Tibial nerve (tissue), 4 donors: ENCODE measurements around the gene ST14. TPM values are rescaled to one million over a fixed set of nuclear protein-coding genes. Genes with fewer than 3 reads are reported as not detected.

Experiments used
- DNase-seq, 2 donors: peaks; one replicate each; pipeline ENCODE4 v3.0.0-alpha.2; 2019; ENCODE audit warnings: low spot score in 2 of 2
- H3K27ac ChIP-seq, 4 donors: fragments of 200-600 bp; sonication (generic) in 3 of 4; one replicate each; pipeline ENCODE4 v1.5.1; 2017 to 2019; ENCODE audit warnings: mild to moderate bottlenecking in 1 of 4
- H3K27me3 ChIP-seq, 2 donors: fragments of 200-600 bp; sonication (generic) in 1 of 2; one replicate each; pipeline versions ENCODE4 v1.5.1 to v1.6.0; 2017 to 2019
- H3K36me3 ChIP-seq, 3 donors: fragments of 200-600 bp; sonication (generic); one replicate each; pipeline ENCODE4 v1.5.1; 2018 to 2019
- H3K4me1 ChIP-seq, 4 donors: fragments of 200-600 bp; sonication (generic) in 3 of 4; one replicate each; pipeline ENCODE4 v1.5.1; 2017 to 2019
- H3K4me3 ChIP-seq, 4 donors: fragments of 200-600 bp; sonication (generic) in 3 of 4; one replicate each; pipeline ENCODE4 v1.5.1; 2017 to 2019; ENCODE audit warnings: mild to moderate bottlenecking in 1 of 4, moderate library complexity in 1 of 4
- H3K9me3 ChIP-seq, 4 donors: fragments of 200-600 bp; sonication (generic) in 3 of 4; one replicate each; pipeline ENCODE4 v1.5.1; 2017 to 2019
- EP300 ChIP-seq, 2 donors: sonication (generic); formaldehyde crosslinking; IDR thresholded peaks; one replicate each; pipeline ENCODE4 v1.6.1; 2017; ENCODE audit warnings: antibody characterized with exemption in 2 of 2, mild to moderate bottlenecking in 1 of 2
- POLR2A ChIP-seq, 2 donors: fragments of 450-650 bp; IDR thresholded peaks; one replicate each; pipeline ENCODE4 v1.6.1; 2017; ENCODE audit warnings: antibody characterized with exemption in 2 of 2, mild to moderate bottlenecking in 2 of 2, moderate library complexity in 2 of 2
- WGBS, 2 donors: methylation state at CpG; one replicate each; pipeline ENCODE4 v1.1.5; 2018; 5-methylcytosine and 5-hydroxymethylcytosine counted together
- total RNA-seq, 4 donors: library from RNA; depleted of rRNA; stranded (reverse); fragments of >200 nt; gene quantifications; one replicate each; pipeline ENCODE4 v1.1.0, GENCODE V29; 2016
- TF ChIP-seq, protein P1 (sequence below), 5 experiments: fragments of 200-600 bp in 3 of 5; fragments of 450-650 bp in 2 of 5; sonication (generic) in 3 of 5; IDR thresholded peaks; one replicate each; pipeline ENCODE4 v1.5.1; 2016 to 2019; ENCODE audit warnings: antibody characterized with exemption in 5 of 5, mild to moderate bottlenecking in 3 of 5, moderate library complexity in 2 of 5

The ST14 gene
- total RNA-seq, 4 donors from 2014 or later = 1.5 to 10.8 (median 2.6) TPM

DNA sequence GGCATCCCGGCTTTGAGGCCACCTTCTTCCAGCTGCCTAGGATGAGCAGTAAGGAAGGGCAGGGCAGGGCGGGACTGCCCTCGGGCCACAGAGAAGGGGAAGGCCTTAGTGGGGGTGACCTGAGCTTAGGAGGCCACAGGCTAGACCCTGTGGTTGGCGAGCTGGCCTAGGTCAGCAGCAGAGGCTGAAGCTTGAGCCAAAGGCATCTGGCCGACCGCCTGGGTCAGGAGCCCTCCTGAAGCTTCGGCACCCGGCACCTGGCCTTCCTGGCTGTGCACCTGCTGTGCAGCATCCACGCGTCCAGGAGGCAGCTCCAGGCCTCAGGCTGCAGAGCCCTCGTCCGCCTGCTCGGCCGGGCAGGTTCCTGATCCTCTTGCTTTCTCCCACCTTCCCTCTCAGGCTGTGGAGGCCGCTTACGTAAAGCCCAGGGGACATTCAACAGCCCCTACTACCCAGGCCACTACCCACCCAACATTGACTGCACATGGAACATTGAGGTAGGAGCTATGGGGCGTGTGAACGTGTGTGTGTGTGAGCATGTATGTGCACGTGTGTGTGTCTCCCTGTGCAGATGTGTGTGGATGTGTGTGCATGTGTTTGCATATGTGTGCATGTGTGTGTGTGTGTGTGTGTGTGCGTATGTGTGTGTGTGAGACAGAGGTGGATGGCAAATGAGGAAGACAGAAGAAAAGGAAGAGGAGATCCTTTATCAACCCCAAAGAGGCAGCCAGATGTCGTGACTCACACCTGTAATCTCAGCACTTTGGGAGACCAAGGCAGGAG, 34.9 kb downstream of the ST14 start:
- WGBS, 2 donors = 92 to 94% methylated on average over 16 to 20 of the region's 21 CpGs
- Histone ChIP-seq H3K4me1 (no peaks in the 10 kb centered on the region), H3K27ac (no peak overlapping the region), H3K4me3 (no peak overlapping the region), H3K9me3 (no peaks in the 10 kb centered on the region), H3K36me3 (no peaks in the 10 kb centered on the region), H3K27me3 (no peaks in the 10 kb centered on the region)
- TF ChIP-seq, protein P1, sequence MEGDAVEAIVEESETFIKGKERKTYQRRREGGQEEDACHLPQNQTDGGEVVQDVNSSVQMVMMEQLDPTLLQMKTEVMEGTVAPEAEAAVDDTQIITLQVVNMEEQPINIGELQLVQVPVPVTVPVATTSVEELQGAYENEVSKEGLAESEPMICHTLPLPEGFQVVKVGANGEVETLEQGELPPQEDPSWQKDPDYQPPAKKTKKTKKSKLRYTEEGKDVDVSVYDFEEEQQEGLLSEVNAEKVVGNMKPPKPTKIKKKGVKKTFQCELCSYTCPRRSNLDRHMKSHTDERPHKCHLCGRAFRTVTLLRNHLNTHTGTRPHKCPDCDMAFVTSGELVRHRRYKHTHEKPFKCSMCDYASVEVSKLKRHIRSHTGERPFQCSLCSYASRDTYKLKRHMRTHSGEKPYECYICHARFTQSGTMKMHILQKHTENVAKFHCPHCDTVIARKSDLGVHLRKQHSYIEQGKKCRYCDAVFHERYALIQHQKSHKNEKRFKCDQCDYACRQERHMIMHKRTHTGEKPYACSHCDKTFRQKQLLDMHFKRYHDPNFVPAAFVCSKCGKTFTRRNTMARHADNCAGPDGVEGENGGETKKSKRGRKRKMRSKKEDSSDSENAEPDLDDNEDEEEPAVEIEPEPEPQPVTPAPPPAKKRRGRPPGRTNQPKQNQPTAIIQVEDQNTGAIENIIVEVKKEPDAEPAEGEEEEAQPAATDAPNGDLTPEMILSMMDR (IDR thresholded peaks at IDR 0.05) = no peak
- no peak for TF ChIP-seq EP300 (IDR thresholded peaks at IDR 0.05)
- no peak for DNase-seq

DNA sequence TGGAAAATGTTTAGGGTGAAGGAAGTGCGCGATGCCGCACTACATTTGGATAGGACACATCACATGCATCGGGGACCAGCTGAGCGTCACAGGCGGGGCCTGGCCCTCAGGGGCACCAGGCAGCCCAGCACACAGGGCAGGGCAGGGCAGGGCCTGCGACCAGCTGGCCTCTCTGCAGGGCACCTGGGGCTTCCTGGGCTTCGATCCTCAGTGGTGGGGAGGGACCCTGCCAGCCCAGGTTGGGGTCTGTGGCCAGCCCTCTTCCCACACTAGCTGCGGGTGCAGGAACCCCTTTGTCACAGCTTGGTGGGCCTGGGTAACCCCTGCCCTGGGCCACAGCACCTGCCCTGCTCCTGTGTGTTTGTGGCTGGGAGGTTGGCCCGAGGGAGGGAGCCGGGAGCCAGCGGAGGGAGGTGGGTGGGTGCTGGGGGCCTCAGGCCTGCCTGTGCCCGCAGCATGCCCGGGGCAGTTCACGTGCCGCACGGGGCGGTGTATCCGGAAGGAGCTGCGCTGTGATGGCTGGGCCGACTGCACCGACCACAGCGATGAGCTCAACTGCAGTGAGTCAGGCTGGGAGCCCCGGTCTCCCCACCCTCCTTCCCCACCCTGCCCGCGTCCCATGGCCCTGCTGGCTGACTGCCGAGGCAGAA, 37.9 kb downstream of the ST14 start:
- Histone ChIP-seq H3K36me3 (no peaks in the 10 kb centered on the region), H3K9me3 (no peaks in the 10 kb centered on the region), H3K4me3 (no peak overlapping the region), H3K27ac (no peak overlapping the region), H3K27me3 (no peaks in the 10 kb centered on the region), H3K4me1 (no peaks in the 10 kb centered on the region)
- DNase-seq = no peak
- 76 to 85% methylated on average over 19 to 27 of the region's 27 CpGs for WGBS, 2 donors
- TF ChIP-seq EP300 (IDR thresholded peaks at IDR 0.05) (no peak), POLR2A (IDR thresholded peaks at IDR 0.05) (no peak)
- TF ChIP-seq, protein P1 (IDR thresholded peaks at IDR 0.05) = no peak

DNA sequence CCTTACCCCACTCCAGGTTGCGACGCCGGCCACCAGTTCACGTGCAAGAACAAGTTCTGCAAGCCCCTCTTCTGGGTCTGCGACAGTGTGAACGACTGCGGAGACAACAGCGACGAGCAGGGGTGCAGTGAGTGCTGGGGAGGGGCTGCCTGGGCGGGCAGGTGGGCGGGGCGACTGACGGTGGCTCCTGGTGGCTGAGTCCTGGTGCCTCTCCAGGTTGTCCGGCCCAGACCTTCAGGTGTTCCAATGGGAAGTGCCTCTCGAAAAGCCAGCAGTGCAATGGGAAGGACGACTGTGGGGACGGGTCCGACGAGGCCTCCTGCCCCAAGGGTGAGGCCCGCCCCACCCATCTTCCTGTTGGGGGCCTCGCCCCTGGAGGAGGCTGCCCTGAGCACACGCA, 38.7 kb downstream of the ST14 start:
- H3K27ac ChIP-seq = no peak overlapping the region
- WGBS, 2 donors = 78 to 84% methylated on average over 13 to 22 of the region's 22 CpGs
- H3K36me3 ChIP-seq = no peaks in the 10 kb centered on the region
- no peak overlapping the region for H3K4me3 ChIP-seq
- no peaks in the 10 kb centered on the region for H3K4me1 ChIP-seq
- no peaks in the 10 kb centered on the region for H3K9me3 ChIP-seq
- no peak for DNase-seq
- TF ChIP-seq POLR2A (IDR thresholded peaks at IDR 0.05) = no peak
- TF ChIP-seq, protein P1 (IDR thresholded peaks at IDR 0.05) = no peak
- TF ChIP-seq EP300 (IDR thresholded peaks at IDR 0.05) = no peak
- H3K27me3 ChIP-seq = no peaks in the 10 kb centered on the region

DNA sequence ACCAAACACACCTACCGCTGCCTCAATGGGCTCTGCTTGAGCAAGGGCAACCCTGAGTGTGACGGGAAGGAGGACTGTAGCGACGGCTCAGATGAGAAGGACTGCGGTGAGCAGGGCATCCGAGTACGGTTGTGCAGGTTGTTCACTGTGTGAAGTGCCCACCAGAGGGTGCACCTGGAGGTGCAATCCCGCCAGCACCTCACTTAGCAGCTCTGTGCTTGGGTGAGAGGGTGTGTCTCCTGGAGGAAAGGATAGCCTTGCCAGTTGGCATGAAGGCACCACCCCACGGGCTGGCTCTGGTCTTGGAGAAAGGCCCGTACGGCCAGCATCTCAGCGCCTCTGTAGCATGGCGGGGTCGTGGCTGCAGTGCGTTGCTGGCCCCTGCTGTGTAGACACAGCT, 39.4 kb downstream of the ST14 start:
- TF ChIP-seq POLR2A (IDR thresholded peaks at IDR 0.05) (no peak), EP300 (IDR thresholded peaks at IDR 0.05) (no peak)
- TF ChIP-seq, protein P1 (IDR thresholded peaks at IDR 0.05) = no peak
- Histone ChIP-seq H3K27ac (no peak overlapping the region), H3K4me1 (no peaks in the 10 kb centered on the region), H3K4me3 (no peak overlapping the region), H3K36me3 (no peaks in the 10 kb centered on the region), H3K9me3 (no peaks in the 10 kb centered on the region), H3K27me3 (no peaks in the 10 kb centered on the region)
- WGBS, 2 donors = 89 to 92% methylated on average over 8 to 15 of the region's 15 CpGs
- no peak for DNase-seq

DNA sequence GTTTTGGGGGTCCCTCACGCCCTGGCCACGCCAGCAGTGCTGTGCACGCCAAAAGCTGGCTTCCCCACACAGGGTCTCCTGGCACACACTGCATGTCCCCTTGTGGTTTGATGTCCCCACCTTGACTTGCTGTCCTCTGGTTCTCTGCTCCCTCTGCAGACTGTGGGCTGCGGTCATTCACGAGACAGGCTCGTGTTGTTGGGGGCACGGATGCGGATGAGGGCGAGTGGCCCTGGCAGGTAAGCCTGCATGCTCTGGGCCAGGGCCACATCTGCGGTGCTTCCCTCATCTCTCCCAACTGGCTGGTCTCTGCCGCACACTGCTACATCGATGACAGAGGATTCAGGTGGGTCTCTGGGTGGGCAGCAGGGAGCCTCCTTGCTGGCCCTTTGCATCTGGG, 40.2 kb downstream of the ST14 start:
- 83 to 85% methylated on average over 12 of the region's 12 CpGs for WGBS, 2 donors
- DNase-seq = no peak
- Histone ChIP-seq H3K4me1 (no peaks in the 10 kb centered on the region), H3K9me3 (no peaks in the 10 kb centered on the region), H3K4me3 (no peak overlapping the region), H3K27ac (no peak overlapping the region), H3K36me3 (no peaks in the 10 kb centered on the region), H3K27me3 (no peaks in the 10 kb centered on the region)
- TF ChIP-seq, protein P1 (IDR thresholded peaks at IDR 0.05) = no peak
- TF ChIP-seq EP300 (IDR thresholded peaks at IDR 0.05) (no peak), POLR2A (IDR thresholded peaks at IDR 0.05) (no peak)
